Activated CD8-positive, alpha-beta memory T cell treated with anti-CD3 and anti-CD28 coated beads for 1 hour (primary cell): ENCODE data around the gene ELOVL5.
"Not testable (repeated sequence)": the region's sequence is repeated elsewhere in the genome, so short reads cannot be mapped to it uniquely, and the experiment has no call there.

Source experiments
- DNase-seq, 2 donors: peaks; one replicate each; pipeline ENCODE4 v3.0.0-alpha.2; 2020; ENCODE audit warnings: low read depth in 1 of 2; ENCODE audit errors: extremely low read depth in 1 of 2

Gene ELOVL5

GRCh38 chr6:53331678-53332077 lies 17.1 kb downstream of the ELOVL5 start:
- DNase-seq, result no peak

- no peak for DNase-seq
These were observed 18.6 kb downstream of the ELOVL5 start for GRCh38 chr6:53330137-53330536.

DNA sequence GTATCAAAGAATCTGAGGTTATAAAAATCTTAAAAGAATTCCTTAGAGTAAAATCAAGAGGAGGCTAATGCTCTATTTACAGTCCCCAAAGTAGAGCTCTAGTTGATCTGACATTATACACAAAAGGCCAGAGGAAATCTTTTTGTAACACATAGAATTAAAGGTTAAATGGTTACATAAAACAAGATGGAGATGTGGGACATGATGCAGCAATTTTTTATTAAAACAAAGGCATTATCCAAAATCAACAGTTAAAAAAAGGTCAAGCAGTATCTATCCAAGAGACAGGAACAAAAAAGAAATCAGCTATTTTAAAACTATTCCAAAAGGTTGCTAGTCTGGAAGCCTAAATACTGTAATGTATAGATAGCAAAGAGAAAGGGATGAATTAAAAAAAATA lies 20.4 kb downstream of the ELOVL5 start:
- no peak for DNase-seq

DNA sequence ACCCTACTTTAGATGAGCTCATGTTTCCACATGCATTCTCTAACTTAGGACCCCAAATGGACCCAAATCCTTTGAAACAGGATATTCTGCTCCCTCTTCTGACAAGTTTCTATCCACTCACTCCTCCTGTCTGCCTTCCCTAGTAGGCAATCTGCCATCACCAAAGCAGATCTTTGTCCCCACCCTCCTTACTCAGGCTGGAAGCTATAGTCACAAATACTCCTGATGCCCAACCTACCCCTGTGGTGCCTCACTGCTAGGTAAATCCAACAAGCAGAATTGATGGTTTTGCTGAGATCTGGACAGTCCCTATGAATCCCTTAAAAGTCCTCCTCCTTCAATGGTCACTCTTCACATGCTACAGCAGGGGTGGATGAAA lies 21.7 kb downstream of the ELOVL5 start:
- DNase-seq, result no peak

DNA sequence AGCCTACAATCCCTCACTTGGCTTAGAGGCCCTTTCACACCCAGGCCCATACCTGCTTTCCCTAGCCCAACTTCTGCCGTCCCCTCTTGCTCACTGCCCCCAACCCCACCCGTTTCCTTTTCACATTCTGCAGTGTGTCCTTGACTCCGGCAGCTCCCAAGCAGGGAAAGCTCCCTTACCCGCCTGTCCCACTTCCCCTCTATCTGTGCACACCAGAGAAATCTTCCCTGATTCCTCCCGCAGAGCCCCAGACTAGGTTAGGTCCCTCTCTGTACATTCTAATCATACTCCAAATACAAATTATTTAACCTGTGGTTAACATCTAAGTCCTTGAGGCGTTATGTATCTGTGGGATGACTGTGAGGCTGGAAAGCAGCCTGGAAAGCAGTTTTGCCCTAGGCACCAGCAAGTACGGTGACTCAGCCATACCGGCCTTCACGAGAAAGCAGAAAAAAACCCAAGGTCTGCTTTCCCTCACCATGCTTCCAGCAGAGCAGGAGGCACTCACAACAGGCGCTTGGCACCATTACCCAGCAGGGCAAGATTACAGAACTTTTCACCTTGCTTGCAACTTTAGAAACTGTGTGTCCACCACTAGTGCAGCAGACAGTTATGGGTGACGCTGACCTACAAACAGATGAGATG lies 22.3 kb downstream of the ELOVL5 start:
- DNase-seq, result no peak

- no peak for DNase-seq
These were observed 23.0 kb downstream of the ELOVL5 start for GRCh38 chr6:53325785-53326184.

GRCh38 chr6:53322188-53323029 lies 26.3 kb downstream of the ELOVL5 start:
- DNase-seq, result no peak

- DNase-seq, result no peak
These were observed 27.0 kb downstream of the ELOVL5 start for GRCh38 chr6:53321701-53322100.

DNA sequence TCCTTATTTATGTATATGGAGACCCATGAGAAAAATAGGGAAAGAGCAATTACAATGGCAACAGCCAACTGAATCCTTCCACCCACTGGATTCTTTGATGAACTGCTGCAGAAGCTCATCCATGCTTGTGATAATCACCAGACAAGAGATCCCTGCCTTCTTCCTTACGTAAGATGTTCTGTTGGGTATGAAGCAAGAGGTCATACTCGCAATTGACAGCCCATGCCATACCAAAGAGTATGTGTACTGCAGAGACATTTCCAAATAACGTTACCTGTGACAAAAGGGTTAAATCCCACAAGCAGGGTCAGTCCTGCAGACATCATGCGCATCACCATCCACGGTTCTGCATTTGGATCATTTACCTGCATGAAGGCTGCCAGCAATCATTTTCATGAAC lies 27.8 kb downstream of the ELOVL5 start:
- no peak for DNase-seq

GRCh38 chr6:53318429-53318828 lies 30.3 kb downstream of the ELOVL5 start:
- no peak for DNase-seq

- no peak for DNase-seq
These were observed 30.9 kb downstream of the ELOVL5 start for GRCh38 chr6:53317861-53318260.

- DNase-seq, result not testable (repeated sequence)
These were observed 31.5 kb downstream of the ELOVL5 start for GRCh38 chr6:53317299-53317698.

DNA sequence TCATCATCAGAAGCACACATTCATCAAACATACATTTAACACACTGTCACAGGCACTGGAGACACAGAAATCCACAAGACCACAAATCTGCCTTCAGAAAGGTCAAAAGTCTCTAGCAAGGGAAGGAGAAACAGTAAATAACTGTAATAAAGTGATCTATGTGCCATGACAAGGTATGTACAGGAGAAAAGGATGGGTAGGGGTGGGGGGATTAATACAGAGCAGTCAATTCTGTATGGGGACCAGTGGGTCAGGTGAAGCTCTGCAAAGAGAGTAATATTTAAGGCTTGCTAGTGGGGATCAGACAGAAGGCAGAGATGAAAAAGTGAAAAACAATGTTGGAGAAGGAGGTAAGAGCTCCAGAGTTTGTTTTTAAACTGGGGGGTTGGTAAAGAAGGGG lies 32.6 kb downstream of the ELOVL5 start:
- DNase-seq, result no peak

DNA sequence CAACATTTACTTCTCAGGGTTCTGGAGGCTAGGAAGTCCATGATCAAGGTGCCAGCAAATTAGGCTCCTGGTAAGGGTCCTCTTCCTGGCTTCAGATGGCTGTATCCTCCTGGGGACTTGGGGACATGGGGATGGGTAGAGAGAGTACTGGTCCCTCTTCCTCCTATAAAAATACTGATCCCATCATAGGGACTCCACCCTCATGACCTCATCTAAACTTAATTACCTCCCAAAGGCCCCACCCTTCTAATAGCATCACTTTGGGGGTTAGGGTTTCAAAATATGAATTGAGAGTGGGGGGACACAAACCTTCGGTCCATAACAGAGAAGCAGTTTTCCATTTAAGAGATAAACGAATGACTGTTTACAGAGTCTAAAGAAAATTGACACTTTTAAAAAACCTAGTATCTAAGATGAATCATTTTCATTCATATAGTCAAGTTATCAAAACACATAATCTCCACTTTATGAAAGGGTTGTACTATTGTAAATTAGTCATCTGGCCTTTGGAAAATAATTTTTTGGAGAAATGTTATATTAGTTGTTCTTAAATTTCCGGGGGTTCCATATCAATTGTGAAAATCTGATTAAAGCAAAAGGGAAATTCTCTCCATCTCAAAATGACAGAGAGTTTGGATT lies 33.5 kb downstream of the ELOVL5 start:
- DNase-seq, result no peak

DNA sequence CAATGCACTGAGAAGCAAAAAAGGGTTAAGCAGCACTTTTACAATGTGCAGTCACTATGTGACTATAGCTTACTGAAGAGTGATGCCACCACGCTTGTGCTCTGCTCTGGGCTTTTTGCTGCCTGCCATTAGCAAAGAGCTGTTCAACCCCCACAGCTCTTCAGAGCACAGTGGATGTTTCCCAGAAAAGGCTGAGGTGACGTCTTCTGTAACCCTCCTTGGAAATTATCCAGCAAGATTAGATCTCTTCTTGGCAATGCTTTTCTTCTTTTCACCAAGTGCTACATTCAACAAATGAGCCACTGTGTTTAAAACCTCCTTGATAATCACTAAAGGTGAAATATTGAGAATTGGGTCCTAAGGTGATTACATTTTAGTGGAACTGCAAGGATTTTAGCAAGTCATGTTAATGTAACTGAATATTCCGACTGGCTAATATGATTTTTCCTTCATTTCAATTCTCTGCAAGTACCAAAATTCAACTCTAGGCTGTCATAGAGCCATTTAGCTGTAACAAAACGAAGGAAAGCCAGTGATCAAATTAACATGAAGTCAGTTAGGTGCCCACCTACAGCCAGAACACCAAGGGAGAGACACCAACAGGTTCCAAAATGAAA lies 34.9 kb downstream of the ELOVL5 start:
- DNase-seq, result no peak

DNA sequence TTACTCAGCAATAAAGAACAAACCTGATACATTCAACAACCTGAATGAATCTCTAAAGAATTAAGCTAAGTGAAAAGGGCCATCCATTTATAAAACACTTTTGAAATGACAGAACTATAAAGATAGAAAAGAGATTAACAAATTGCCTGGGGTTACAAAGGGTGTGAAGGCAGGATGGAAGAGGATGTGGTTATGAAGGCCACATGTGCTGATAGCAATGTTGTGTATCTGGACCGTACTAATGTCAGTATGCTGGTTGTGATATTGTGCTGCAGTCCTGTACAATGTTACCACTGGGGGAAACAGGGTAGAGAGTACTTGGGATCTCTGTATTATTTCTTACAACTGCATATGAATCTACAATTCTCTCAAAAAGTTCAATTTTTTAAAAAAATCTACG lies 36.4 kb downstream of the ELOVL5 start:
- no peak for DNase-seq

DNA sequence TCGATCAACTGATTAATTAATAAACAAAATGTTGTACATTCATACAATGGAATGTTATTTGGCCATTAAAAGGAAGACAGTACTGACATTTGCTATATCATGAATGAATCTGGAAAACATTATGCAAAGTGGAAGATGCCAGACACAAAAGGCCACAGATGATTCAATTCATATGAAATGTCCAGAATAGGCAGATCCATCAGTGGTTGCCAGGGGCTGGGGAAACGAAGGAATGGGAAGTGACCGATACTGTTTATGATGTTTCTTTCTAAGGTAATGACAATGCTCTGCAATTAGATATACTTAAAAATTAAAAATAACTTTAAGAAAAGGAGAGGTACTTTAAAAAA lies 37.2 kb downstream of the ELOVL5 start:
- DNase-seq, result no peak

GRCh38 chr6:53310771-53311585 lies 37.8 kb downstream of the ELOVL5 start:
- no peak for DNase-seq

DNA sequence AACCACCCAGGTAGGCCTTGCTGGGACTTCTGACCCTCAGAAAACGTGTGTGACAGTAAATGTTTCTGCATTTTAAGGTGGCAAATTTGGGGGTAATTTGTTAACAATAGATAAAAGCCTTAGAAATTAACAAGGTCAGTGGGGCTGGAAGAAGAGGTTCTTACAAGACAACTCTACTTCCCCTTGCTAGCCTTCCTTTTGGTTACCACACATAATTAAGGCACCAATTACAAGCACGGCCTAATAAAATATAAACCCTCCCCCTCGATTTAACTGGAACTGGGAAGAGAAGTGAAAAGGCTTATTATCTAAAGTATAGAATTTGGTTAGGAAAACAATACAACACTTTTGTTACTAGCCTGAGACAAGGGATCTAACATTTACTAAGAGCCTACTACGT lies 38.8 kb downstream of the ELOVL5 start:
- DNase-seq, result no peak

DNA sequence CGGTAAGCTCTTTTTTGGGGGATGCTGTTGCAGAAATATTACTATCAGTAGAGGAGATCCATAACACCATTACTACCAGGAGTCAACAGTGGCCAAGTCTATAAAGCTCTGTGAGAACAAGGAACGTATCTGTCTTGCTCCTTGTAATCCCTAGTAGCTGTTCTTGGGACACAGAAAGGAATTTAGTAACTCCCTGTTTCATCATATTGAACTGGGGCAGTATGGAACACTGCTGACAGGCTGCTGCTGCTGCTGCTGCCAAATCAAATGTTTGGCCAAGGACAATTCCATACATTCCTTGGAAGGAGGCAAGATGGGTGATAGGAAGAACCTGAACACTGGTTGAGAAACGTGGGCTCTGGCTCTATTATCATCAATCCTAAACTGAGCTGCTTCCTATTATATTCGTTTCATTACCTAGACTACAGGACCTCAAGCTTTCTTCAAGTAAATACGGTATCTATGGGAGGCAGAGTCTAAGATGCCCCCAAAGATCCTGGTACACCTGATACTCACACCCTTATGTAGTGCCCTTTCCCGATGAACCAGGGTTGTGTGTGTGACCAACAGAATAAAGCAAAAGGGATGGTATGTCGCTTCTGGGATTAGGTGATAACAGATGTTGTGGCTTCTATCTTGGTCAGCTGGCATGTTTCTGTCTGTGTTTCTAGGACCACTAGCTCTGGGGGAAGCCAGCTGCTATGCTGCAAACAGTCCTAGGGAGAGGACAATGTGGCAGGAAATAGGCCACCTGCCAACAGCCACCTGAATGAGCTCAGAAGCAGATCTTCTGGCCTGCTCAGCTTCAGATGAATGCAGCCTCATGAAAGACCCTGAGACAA lies 39.5 kb downstream of the ELOVL5 start:
- no peak for DNase-seq
